NCI-H146 (cell line): ENCODE results near the gene ADGRF3.
"Not testable (repeated sequence)": the region's sequence is repeated elsewhere in the genome, so short reads cannot be mapped to it uniquely, and the experiment has no call there.

Source experiments
- DNase-seq: peaks from one replicate; lab custom pipeline; 2025; lab: John Stamatoyannopoulos, UW

Gene ADGRF3

GRCh38 chr2:26316845-26317244 lies 29.7 kb downstream of the ADGRF3 start:
- DNase-seq, result no peak

- DNase-seq, result peak; percentile 16
Measured at GRCh38 chr2:26316041-26316440, 30.5 kb downstream of the ADGRF3 start.

GRCh38 chr2:26314243-26314642 lies 32.3 kb downstream of the ADGRF3 start:
- no peak for DNase-seq

- no peak for DNase-seq
Measured at GRCh38 chr2:26313446-26313845, 33.1 kb downstream of the ADGRF3 start.

GRCh38 chr2:26312471-26312870 lies 34.1 kb downstream of the ADGRF3 start:
- no peak for DNase-seq

- no peak for DNase-seq
Measured at GRCh38 chr2:26309921-26310320, 36.7 kb downstream of the ADGRF3 start.

- no peak for DNase-seq
Measured at GRCh38 chr2:26305540-26305939, 41.0 kb downstream of the ADGRF3 start.

GRCh38 chr2:26305094-26305493 lies 41.5 kb downstream of the ADGRF3 start:
- not testable (repeated sequence) for DNase-seq

- no peak for DNase-seq
Measured at GRCh38 chr2:26302846-26303245, 43.7 kb downstream of the ADGRF3 start.

- no peak for DNase-seq
Measured at GRCh38 chr2:26300234-26300925, 46.2 kb downstream of the ADGRF3 start.

GRCh38 chr2:26299471-26300101 lies 47.0 kb downstream of the ADGRF3 start:
- DNase-seq, result no peak

- DNase-seq, result no peak
Measured at GRCh38 chr2:26298638-26299393, 47.8 kb downstream of the ADGRF3 start.

GRCh38 chr2:26298286-26298637 lies 48.3 kb downstream of the ADGRF3 start:
- no peak for DNase-seq

GRCh38 chr2:26297061-26297460 lies 49.5 kb downstream of the ADGRF3 start:
- DNase-seq, result no peak

GRCh38 chr2:26295511-26295910 lies 51.1 kb downstream of the ADGRF3 start:
- no peak for DNase-seq

- DNase-seq, result no peak
Measured at GRCh38 chr2:26292646-26293045, 53.9 kb downstream of the ADGRF3 start.

- DNase-seq, result no peak
Measured at GRCh38 chr2:26290001-26290400, 56.6 kb downstream of the ADGRF3 start.

GRCh38 chr2:26285931-26286330 lies 60.7 kb downstream of the ADGRF3 start:
- no peak for DNase-seq

GRCh38 chr2:26284132-26284531 lies 62.5 kb downstream of the ADGRF3 start:
- no peak for DNase-seq

GRCh38 chr2:26283606-26284005 lies 63.0 kb downstream of the ADGRF3 start:
- no peak for DNase-seq

GRCh38 chr2:26281226-26281625 lies 65.4 kb downstream of the ADGRF3 start:
- DNase-seq, result no peak

GRCh38 chr2:26279886-26280285 lies 66.7 kb downstream of the ADGRF3 start:
- no peak for DNase-seq
